Epithelial cell of esophagus (primary cell): ENCODE data around the gene CRIP2.

Source experiments
- DNase-seq: peaks from one replicate; pipeline ENCODE4 v3.0.0; 2010; ENCODE audit warnings: low read depth
- H3K4me3 ChIP-seq: 2 replicates; pipeline ENCODE4 v1.5.1; 2011; ENCODE audit warnings: mild to moderate bottlenecking, low read length, control low read depth
- TF ChIP-seq, protein P1 (sequence below): IDR thresholded peaks from 2 replicates; pipeline ENCODE4 v1.5.1; 2011; ENCODE audit warnings: low read depth, mild to moderate bottlenecking, low read length, control low read depth, inconsistent platforms; ENCODE audit not compliant: insufficient read depth; ENCODE audit errors: missing control alignments

Gene CRIP2

GRCh38 chr14:105492971-105493871 lies 18.6 kb downstream of the CRIP2 start:
- no peak overlapping the region for H3K4me3 ChIP-seq
- TF ChIP-seq, protein P1, sequence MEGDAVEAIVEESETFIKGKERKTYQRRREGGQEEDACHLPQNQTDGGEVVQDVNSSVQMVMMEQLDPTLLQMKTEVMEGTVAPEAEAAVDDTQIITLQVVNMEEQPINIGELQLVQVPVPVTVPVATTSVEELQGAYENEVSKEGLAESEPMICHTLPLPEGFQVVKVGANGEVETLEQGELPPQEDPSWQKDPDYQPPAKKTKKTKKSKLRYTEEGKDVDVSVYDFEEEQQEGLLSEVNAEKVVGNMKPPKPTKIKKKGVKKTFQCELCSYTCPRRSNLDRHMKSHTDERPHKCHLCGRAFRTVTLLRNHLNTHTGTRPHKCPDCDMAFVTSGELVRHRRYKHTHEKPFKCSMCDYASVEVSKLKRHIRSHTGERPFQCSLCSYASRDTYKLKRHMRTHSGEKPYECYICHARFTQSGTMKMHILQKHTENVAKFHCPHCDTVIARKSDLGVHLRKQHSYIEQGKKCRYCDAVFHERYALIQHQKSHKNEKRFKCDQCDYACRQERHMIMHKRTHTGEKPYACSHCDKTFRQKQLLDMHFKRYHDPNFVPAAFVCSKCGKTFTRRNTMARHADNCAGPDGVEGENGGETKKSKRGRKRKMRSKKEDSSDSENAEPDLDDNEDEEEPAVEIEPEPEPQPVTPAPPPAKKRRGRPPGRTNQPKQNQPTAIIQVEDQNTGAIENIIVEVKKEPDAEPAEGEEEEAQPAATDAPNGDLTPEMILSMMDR = no peak
- DNase-seq = no peak

DNA sequence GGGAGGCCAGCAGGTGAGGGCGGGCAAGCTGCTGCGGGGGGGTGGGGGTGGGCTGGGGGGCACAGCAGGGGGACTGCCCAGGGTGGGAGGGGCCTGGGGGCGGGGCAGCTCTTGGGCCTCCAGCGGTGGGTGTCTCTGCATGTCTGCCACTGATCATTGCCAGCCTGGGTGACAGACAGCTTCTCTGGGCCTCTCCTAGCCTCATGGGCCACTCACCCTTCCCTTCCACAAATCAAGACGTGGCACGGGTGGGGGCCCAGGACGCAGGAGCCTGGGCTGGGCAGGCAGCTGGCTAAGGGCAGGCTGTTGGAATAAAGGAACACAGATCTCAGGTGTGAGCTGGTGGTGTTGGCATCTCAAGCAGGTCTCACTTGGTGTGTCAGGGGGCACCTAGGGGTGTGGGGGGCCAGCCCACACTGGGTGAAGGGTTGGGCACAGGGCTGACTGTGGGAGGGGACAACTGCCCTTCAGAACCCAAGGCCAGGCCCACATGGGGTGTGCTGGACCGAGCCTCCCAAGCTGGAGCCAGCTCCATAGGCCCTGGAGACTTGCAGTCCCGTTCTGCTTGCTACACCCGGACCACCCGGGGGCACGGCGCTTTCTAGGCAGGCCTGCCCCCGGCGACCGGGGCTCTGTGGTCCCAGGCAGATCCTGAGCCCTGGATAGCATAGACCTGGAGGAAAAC lies 19.4 kb downstream of the CRIP2 start:
- no peak overlapping the region for H3K4me3 ChIP-seq
- no peak for DNase-seq
- TF ChIP-seq, protein P1 = no peak

- DNase-seq = no peak
- no peak overlapping the region for H3K4me3 ChIP-seq
- TF ChIP-seq, protein P1 = no peak
Measured at GRCh38 chr14:105494606-105494929, 19.9 kb downstream of the CRIP2 start.

GRCh38 chr14:105495101-105495989 lies 20.7 kb downstream of the CRIP2 start:
- TF ChIP-seq, protein P1 = no peak
- no peak for DNase-seq

GRCh38 chr14:105495990-105496830 lies 21.6 kb downstream of the CRIP2 start:
- DNase-seq = no peak
- H3K4me3 ChIP-seq = no peak overlapping the region
- TF ChIP-seq, protein P1 = no peak

More at GRCh38 chr14:105495101-105495989, 20.7 kb downstream of the CRIP2 start:
- H3K4me3 ChIP-seq = no peak overlapping the region
